Activated CD8-positive, alpha-beta memory T cell treated with anti-CD3 and anti-CD28 coated beads for 48 hours (primary cell): ENCODE measurements around the gene ATP8A1.
"Not testable (repeated sequence)": the region's sequence is repeated elsewhere in the genome, so short reads cannot be mapped to it uniquely, and the experiment has no call there.

Experiments
- DNase-seq, 3 experiments: peaks; one replicate each; pipeline ENCODE4 v3.0.0-alpha.2; 2020; ENCODE audit warnings: low read depth in 2 of 3, low spot score in 2 of 3

The ATP8A1 gene

DNA sequence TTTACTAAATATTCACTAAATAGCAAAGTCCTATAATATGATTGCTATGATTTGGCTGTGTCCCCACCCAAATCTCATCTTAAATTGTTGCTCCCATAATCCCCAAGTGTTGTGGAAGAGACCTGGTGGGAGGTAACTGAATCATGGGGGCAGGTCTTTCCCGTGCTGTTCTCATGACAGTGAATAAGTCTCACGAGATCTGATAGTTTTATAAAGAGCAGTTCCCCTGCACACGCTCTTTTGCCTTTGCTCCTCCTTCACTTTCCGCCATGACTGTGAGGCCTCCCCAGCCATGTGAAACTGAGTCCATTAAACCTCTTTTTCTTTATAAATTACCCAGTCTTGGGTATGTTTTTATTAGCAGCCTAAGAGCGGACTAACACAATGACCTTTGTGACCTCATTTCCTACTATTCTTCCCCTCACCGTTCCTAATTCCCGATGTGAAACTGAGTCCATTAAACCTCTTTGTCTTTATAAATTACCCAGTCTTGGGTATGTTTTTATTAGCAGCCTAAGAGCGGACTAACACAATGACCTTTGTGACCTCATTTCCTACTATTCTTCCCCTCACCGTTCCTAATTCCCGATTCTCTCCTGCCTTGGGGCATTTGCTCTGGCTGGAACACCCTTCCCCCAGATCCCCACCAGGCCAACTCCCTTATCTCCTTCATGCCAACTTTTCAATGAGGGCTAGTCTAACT, 4.2 kb downstream of the ATP8A1 start:
- not testable (repeated sequence) for DNase-seq

- DNase-seq, result no peak
Measured at GRCh38 chr4:42649870-42650269, 7.0 kb downstream of the ATP8A1 start.

DNA sequence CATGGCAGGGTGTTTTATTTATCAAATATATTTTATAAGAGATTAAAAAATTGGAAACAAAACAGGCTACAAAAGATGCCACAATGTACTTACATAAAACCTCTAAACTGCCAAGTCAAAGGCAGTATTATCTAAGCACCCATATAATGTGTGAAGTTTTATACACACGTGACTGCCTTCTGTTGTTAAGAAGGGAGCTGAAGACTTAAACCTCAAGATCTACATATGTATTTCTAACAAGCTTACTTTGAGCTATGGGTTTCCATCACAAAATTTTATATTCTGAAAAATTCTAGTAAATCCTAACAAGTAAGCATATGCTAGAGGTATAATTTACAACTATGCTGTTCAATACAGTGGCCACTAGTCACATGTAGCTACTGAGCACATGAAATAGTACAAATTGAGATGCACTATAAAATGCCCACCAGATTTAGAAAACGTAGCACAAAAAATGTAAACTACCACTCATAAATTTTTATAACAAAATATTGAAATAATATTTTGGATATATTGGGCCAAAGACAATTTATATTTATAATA, 9.8 kb downstream of the ATP8A1 start:
- no peak for DNase-seq

DNA sequence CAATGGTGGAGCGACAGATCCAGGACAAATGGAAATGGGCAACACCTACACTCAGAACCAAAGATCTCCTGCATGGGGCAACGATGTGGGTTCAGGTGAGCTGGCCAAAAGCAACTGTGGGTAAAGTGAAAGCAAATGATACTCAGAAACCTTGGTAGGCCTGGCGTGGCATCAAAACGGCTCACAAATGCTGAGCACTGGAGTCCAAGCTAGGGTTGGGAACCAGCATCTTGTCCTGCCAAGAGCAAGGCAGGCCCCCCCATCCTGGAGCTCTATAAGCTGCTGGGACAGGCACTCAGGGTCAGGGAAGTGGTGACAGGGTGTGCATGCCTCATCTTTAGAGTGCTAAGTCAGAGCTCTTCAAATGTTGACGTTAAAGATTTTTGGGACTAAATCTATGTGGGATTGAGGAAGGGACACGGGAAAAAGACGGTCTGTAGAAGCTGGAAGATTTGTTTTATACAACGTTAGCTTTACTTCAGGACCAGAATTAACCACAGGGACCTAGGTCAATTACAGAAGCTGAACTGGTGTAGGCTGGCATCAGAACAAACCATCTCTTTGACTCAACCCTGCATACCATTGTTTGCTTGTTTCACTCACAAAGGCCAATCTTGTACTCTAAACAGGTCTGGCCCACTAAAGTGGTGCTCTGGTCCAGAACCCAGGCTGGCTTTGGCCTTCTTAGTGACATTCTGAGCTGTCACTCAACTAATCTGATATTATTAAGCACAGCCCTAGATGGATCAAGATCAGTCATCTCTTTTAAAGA, 10.7 kb downstream of the ATP8A1 start:
- no peak for DNase-seq

DNA sequence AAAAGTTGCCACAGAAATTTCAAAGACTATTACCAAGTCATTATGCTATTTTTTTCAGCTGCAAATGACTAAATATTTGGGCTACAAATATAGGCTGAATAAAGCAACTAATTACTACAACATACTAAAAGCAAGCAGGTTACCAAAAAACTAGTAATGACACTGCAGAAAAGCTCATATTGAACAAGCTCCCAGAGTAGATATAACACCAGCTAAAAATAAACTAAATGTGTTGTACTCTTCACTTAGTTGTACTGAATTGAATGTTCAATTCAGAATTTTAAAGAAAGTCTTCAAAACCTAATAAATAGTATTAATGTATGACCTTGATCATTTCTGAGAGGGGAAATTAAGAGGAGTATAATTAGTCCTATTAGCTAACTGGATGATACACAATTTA, 12.0 kb downstream of the ATP8A1 start:
- no peak for DNase-seq

DNA sequence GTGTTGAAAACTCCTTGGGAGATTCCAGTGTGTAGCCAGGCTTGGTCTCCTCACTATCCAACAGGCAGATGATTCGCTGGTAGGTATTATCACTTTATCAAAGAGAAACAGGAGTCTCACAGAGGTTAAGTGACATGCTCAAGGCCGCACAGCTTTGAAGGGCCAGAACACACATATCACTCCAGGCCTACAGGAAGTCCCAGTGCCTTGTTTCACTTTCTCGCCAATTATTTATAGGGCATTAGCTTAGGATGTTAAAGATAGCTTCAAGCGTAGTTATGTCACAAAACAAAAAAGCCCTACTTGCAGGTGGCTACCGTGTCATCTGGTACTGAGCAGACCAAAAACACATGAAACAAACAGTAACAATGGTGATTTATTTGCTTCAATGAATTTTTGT, 13.2 kb downstream of the ATP8A1 start:
- no peak for DNase-seq

DNA sequence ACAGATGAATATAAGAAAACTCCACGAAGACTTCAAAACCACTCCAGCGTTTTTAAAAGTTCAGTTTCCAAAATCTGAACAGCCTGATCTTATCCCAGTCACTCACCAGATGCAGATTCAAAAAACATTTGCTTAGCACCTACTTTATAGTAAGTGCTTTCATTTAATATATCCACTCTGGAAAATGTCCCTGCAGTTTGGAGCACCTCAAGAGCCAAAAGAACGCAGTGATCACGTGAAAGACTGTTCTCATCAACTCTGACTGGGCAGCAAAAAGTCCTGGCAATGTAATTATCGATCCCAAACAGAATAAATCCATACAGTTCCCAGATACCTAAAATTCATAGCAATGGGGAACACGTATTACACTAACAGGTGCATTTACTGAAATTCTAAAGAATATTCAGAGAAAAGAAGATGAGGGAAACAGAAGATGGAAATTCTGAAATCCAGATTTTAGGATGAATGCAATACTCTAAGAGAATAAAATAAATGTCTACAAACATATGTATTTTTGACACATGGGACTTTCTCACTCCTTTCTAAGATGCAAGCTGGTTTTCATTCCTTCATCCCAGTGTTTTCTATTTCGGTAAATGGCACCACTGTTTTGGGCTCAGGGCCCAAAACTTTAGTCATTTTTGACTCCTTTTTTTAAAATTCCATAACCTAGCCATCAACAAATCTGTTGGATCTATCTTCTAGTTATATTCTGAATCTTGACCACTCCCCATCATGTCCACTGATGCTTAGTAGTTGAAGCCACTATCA, 13.9 kb downstream of the ATP8A1 start:
- DNase-seq, result no peak

GRCh38 chr4:42642101-42642797, 14.7 kb downstream of the ATP8A1 start:
- DNase-seq, result no peak

GRCh38 chr4:42641656-42642055, 15.2 kb downstream of the ATP8A1 start:
- no peak for DNase-seq

GRCh38 chr4:42641161-42641560, 15.7 kb downstream of the ATP8A1 start:
- no peak for DNase-seq

GRCh38 chr4:42640613-42641012, 16.3 kb downstream of the ATP8A1 start:
- no peak for DNase-seq

DNA sequence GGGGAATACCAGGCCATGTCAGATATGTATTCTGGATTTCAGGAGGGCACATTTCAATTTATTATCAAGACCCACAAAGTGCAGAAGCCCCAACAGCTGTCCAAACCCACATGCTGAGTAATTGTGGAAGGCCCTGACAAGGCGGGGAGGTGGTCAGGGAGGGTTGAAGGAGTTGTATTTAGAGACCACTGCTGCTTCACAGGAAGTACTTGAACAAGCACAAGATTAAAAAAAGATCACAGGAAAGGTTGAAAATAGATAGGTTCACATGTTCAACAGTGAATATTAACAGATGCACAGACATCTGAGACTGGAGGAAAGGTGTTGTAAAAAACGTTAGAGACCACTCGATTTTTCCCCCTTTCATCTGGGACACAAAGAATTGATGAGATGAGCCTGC, 17.9 kb downstream of the ATP8A1 start:
- no peak for DNase-seq

DNA sequence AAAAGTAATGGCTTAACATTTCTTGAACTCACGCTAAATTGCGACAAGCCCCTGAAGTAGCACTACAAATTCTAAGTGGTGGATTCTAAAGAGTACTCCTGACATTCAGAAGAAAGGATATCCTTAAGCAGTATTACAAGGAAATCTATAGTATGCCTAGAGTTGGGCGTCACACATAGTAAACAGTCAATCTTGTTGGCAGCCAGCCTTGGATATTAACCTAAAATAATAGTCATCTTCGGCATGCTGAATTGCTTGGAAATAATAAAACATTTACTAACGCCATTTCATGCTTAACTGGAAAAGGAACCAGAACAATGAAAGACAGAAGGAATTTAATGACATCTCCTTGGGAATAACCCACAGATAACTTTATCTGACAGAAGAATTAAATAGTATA, 18.6 kb downstream of the ATP8A1 start:
- DNase-seq, result no peak

DNA sequence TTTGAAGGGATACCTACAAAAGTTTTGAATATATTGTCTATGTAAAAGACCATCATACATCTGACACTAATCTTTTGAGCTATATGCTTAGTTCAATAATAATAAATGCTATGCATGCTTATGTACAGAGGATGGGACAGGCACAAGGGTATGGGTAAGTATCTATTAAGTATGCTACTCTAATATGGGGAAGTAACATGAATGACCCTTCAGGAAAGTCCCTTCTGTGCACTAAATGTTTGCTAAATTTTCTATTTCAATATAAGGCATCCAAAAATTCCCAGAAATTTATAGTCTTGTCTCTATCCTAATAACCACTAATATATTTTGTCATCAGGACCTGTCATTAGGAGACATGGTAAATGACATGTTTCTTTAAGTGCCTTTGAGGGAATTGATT, 19.0 kb downstream of the ATP8A1 start:
- no peak for DNase-seq

DNA sequence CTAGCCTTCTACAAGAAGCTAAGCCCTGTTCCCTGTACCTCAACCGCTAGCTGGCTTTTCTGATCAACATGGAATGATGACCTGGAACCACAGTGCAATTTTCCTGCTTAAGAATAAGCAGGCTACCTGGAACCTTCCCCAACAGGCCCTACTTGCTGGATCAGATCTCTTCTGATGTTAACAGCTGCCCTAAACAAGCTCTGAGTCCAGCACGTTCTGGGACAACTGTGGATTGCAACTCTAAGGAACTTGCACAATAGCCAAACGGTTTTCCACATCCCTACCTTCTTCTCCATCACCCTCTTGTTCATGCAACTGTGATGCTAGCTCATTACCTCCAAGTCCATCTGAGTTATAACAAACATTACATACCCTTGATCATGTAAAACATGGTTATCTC, 19.8 kb downstream of the ATP8A1 start:
- DNase-seq, result no peak

DNA sequence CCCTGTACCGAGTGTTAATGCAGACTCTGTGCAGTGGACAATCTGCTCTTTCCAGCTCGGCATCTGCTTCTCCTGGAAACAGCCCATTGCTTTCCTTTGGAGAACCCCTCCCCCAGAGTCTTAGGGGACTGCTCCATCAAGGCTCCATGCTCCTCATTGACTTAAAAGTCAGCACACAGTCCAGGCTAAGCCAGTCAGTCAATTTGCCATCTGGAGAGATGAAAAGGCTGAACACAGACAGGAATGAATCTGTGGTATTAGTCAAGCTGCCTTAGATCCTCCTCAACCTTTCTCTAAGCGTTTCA, 20.3 kb downstream of the ATP8A1 start:
- no peak for DNase-seq

DNA sequence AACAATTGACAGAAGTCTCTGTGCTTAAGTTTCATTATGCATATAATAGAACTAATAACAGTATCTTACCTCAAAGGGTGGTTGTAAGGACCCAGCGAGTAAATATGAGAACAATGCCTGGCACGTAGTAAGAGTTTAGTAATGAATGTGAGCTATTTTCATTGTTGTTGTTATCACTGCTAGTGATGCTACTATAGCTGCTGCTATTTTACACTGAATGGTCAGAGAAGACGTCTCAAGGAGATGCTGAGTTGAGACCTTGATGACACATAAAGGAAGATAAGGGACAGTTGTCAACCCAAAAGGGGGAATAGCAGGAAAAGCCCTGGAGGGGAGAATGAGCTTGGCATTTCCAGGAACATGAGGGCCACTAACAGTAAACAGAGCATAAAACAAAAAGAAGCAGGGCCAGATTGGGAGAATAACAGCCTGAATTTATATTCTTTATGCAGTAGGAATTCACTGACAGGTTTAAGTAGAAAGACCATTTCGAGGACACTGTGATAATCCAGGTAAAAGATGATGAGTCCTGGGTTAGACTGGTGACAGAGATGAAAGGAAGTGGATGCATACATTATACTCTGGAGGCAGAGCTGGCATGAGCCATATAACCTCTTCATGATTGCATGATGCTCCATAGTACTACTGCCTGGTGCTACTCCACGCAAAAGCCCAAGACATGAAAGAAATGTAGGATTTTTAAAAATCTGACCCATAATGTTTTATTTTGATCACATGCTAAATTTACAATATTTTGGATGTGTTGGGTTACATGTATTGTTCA, 23.1 kb downstream of the ATP8A1 start:
- DNase-seq, result no peak

DNA sequence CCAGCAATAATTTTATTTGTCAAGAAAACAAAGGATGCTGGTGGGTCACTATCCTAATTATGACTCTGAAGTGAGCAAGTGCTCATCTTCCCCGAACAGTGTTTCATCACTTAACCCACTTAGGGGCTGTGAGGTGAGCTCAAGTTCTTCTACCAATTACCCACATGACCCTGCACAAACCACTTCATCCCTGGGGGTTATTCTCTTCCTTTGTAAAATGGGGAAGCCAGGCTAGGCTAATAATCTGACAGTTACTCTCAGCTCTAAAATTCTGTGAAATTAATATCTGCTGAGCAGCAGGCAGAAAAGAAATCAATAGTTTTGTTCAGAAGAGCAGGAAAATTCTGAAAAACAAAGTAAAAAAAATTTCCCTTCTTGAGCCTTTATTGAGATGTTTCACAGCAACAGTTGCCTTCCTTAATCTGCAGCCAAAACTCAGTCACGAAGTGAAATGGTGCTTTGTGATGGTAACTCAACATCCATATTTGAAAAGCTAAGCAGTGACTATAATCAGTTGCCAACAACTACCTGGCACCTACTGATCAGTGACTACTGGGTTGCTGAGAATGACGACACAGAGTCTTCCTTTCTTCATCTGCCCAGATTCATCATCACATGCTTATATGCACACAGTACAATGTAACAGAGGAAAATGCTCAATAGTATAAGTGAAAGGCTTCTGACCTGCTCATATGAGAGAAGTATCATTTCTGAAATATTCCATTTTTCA, 24.1 kb downstream of the ATP8A1 start:
- DNase-seq, result no peak

DNA sequence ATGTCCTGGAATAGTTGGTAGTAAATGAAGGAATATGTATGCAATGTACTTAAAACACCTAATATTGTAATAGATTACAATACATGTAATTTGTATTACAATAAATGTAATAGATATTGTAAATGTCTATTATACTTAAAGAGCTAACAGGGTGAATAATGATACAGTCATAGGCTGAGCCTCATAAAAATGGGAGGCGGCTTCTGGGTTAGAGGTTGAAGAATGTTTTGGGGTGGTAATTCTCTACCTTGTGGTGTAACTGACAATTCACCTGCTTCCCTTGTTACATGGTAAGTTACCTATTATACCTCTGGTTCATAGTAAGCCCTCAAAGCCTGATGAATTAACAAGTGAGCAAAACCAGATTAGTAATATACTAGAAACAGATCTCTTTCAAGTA, 26.0 kb downstream of the ATP8A1 start:
- DNase-seq, result no peak

DNA sequence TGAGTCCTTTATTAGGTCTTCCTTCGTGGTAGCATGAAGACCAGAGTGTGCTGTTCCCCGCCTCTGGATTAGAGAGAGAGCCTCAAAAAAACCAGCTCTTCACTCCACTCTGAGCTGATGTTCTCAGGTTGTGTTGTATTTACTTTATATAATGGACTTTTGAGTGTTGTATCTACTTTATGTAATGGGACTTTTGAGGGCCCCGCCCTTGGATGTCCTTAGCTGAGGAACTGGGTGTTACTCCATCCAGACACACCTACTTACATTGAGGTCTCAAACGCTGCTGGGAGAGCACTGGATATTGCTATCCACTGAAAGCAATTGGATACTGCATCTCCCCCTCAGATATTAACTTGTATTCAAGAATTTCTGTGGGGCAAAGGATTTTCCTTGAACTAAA, 28.2 kb downstream of the ATP8A1 start:
- DNase-seq, result no peak
